Uterus (tissue), 2 donors: ENCODE results near the gene BEST1.

Source experiments
- POLR2A ChIP-seq, 2 donors: fragments of 450-650 bp; IDR thresholded peaks; one replicate each; pipeline ENCODE4 v1.6.1; 2016; ENCODE audit warnings: antibody characterized with exemption in 2 of 2, mild to moderate bottlenecking in 1 of 2, moderate library complexity in 1 of 2
- TF ChIP-seq, protein P1 (sequence below), 4 experiments: fragments of 200-600 bp in 2 of 4; fragments of 450-650 bp in 2 of 4; sonication (generic) in 2 of 4; IDR thresholded peaks; one replicate each; pipeline ENCODE4 v1.5.1; 2016 to 2019; ENCODE audit warnings: antibody characterized with exemption in 4 of 4, mild to moderate bottlenecking in 2 of 4, moderate library complexity in 1 of 4

DNA sequence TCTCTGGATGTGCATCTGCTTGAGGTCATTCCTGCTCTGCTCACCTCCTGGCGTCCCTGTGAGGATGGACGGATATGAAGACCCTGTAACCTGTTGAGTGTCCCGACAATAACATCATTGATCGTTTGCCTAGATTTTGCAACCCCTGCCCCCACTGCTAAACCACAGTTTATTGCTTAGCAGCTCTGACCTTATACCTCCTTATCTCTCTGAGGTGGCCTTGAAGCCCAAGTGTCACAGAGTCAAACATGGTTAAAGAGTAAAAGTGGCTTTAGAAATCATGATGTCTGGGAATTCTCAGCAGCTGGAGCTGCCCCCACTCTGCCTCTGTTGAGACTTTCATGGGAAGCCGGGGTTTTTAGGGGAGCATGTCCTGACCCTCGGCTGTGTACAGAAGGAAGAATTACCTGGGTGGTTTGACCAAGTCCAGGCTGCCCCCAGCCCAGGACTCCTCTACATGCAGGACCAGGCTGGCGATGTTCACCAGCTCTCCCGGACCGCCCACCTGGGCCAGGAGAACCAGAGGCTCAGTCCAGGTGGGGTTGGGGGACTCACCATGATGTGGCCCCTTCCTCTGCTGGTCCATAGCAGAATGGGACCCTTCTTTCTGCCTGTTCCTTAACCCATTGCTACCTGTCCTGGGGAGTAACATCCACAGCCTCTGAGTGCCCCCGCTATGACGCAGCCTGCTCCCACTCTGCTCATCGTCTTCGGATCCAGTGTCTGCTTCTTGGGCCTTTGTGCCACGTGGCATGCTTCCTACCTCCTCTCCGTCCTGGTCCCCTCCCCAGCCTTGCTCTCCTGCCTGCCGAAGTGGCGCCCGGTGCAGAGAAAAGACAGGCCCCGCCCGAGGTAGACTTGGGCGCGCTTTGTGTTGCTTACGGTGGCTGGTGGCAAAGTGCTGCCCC, 50.6 kb downstream of the BEST1 start:
- TF ChIP-seq, protein P1, sequence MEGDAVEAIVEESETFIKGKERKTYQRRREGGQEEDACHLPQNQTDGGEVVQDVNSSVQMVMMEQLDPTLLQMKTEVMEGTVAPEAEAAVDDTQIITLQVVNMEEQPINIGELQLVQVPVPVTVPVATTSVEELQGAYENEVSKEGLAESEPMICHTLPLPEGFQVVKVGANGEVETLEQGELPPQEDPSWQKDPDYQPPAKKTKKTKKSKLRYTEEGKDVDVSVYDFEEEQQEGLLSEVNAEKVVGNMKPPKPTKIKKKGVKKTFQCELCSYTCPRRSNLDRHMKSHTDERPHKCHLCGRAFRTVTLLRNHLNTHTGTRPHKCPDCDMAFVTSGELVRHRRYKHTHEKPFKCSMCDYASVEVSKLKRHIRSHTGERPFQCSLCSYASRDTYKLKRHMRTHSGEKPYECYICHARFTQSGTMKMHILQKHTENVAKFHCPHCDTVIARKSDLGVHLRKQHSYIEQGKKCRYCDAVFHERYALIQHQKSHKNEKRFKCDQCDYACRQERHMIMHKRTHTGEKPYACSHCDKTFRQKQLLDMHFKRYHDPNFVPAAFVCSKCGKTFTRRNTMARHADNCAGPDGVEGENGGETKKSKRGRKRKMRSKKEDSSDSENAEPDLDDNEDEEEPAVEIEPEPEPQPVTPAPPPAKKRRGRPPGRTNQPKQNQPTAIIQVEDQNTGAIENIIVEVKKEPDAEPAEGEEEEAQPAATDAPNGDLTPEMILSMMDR (IDR thresholded peaks at IDR 0.05): no peak
- no peak for TF ChIP-seq POLR2A (IDR thresholded peaks at IDR 0.05)
